Vagina (tissue), 2 donors: ENCODE measurements around the gene ARHGEF2. TPM values are rescaled to one million over a fixed set of nuclear protein-coding genes. Genes with fewer than 3 reads are reported as not detected.

Experiments used
- DNase-seq, 2 donors: peaks; one replicate each; pipeline ENCODE4 v3.0.0-alpha.2; 2017; ENCODE audit errors: extremely low spot score in 2 of 2
- H3K27ac ChIP-seq: fragments of 200-600 bp; sonication (generic); one replicate; pipeline ENCODE4 v1.5.1; 2019
- H3K27me3 ChIP-seq: fragments of 200-600 bp; sonication (generic); one replicate; pipeline ENCODE4 v1.5.1; 2019
- H3K36me3 ChIP-seq, 2 donors: fragments of 200-600 bp; sonication (generic); one replicate each; pipeline ENCODE4 v1.5.1; 2017 to 2019
- H3K4me1 ChIP-seq: fragments of 200-600 bp; sonication (generic); one replicate; pipeline ENCODE4 v1.5.1; 2019
- H3K4me3 ChIP-seq, 2 donors: fragments of 200-600 bp; sonication (generic); 1 replicate in 1 of 2; 2 replicates in 1 of 2; pipeline ENCODE4 v1.5.1; 2016 to 2019
- H3K9me3 ChIP-seq: fragments of 200-600 bp; sonication (generic); one replicate; pipeline ENCODE4 v1.5.1; 2019
- CTCF ChIP-seq, 3 experiments: fragments of 450-650 bp in 2 of 3; fragments of 200-600 bp in 1 of 3; sonication (generic) in 1 of 3; IDR thresholded peaks; one replicate each; pipeline ENCODE4 v1.5.1; 2017 to 2019; ENCODE audit warnings: antibody characterized with exemption in 3 of 3, mild to moderate bottlenecking in 2 of 3, moderate library complexity in 2 of 3
- POLR2A ChIP-seq, 2 donors: fragments of 450-650 bp; IDR thresholded peaks; one replicate each; pipeline ENCODE4 v1.6.1; 2017; ENCODE audit warnings: antibody characterized with exemption in 2 of 2, mild to moderate bottlenecking in 2 of 2, moderate library complexity in 2 of 2
- POLR2AphosphoS5 ChIP-seq, 2 donors: sonication (generic); formaldehyde crosslinking; IDR thresholded peaks; one replicate each; pipeline ENCODE4 v1.9.0; 2017; ENCODE audit warnings: antibody characterized with exemption in 2 of 2, mild to moderate bottlenecking in 2 of 2, low read depth in 1 of 2; ENCODE audit not compliant: insufficient read depth in 1 of 2
- intact Hi-C: fragments of 100-400 bp; cut with DNase I; formaldehyde crosslinking; loops from one replicate; pipeline ENCODE4 v1.15.1; 2023
- total RNA-seq: library from RNA; depleted of rRNA; stranded (reverse); fragments of >200 nt; gene quantifications from one replicate; pipeline ENCODE4 v1.2.3, GENCODE V29; 2016

ARHGEF2 gene
- total RNA-seq, 1 donor from 2014 or later = 76.4 TPM

- Histone ChIP-seq H3K27me3 (no peaks in the 10 kb centered on the region), H3K4me3 (no peak overlapping the region), H3K27ac (no peak overlapping the region), H3K36me3 (peaks cover 0 to 58% of the 10 kb centered on the region in 2 donors), H3K4me1 (no peaks in the 10 kb centered on the region), H3K9me3 (no peaks in the 10 kb centered on the region)
- no peak for TF ChIP-seq POLR2A (IDR thresholded peaks at IDR 0.05)
- no peak for TF ChIP-seq POLR2AphosphoS5 (IDR thresholded peaks at IDR 0.05; ENCODE audit: insufficient read depth in 1 of 2, low read depth in 1 of 2)
- TF ChIP-seq CTCF (IDR thresholded peaks at IDR 0.05) = no peak
- intact Hi-C loops = no loop called here
- no peak for DNase-seq
Measured at GRCh38 chr1:156009404-156009803, 31.1 kb upstream of the ARHGEF2 start.

GRCh38 chr1:156006666-156007376 is 28.5 kb upstream of the ARHGEF2 start:
- Histone ChIP-seq H3K4me3 (no peak overlapping the region), H3K27me3 (no peaks in the 10 kb centered on the region), H3K36me3 (peaks cover 0 to 32% of the 10 kb centered on the region in 2 donors), H3K4me1 (no peaks in the 10 kb centered on the region), H3K27ac (no peak overlapping the region), H3K9me3 (no peaks in the 10 kb centered on the region)
- intact Hi-C loops = no loop called here
- no peak for TF ChIP-seq POLR2AphosphoS5 (IDR thresholded peaks at IDR 0.05; ENCODE audit: insufficient read depth in 1 of 2, low read depth in 1 of 2)
- no peak for TF ChIP-seq POLR2A (IDR thresholded peaks at IDR 0.05)
- no peak for TF ChIP-seq CTCF (IDR thresholded peaks at IDR 0.05)
- no peak for DNase-seq

- TF ChIP-seq POLR2AphosphoS5 (IDR thresholded peaks at IDR 0.05; ENCODE audit: insufficient read depth in 1 of 2, low read depth in 1 of 2) (no peak), CTCF (IDR thresholded peaks at IDR 0.05) (no peak), POLR2A (IDR thresholded peaks at IDR 0.05) (no peak)
- Histone ChIP-seq H3K36me3 (peaks cover 0 to 14% of the 10 kb centered on the region in 2 donors), H3K4me1 (no peaks in the 10 kb centered on the region), H3K4me3 (no peak overlapping the region), H3K9me3 (no peaks in the 10 kb centered on the region), H3K27ac (no peak overlapping the region), H3K27me3 (no peaks in the 10 kb centered on the region)
- intact Hi-C loops = no loop called here
- no peak for DNase-seq
Measured at GRCh38 chr1:156004843-156005584, 26.7 kb upstream of the ARHGEF2 start.

GRCh38 chr1:156003923-156004188 is 25.5 kb upstream of the ARHGEF2 start:
- Histone ChIP-seq H3K4me1 (no peaks in the 10 kb centered on the region), H3K4me3 (no peak overlapping the region), H3K36me3 (peaks cover 0 to 2% of the 10 kb centered on the region in 2 donors), H3K27ac (no peak overlapping the region), H3K9me3 (no peaks in the 10 kb centered on the region), H3K27me3 (no peaks in the 10 kb centered on the region)
- no peak for DNase-seq
- intact Hi-C loops = no loop called here
- TF ChIP-seq POLR2A (IDR thresholded peaks at IDR 0.05) (no peak), POLR2AphosphoS5 (IDR thresholded peaks at IDR 0.05; ENCODE audit: insufficient read depth in 1 of 2, low read depth in 1 of 2) (no peak), CTCF (IDR thresholded peaks at IDR 0.05) (no peak)
